ENCODE measurements around the gene ITIH1. TPM values are rescaled to one million over a fixed set of nuclear protein-coding genes. Genes with fewer than 3 reads are reported as not detected.

ITIH1 gene
- total RNA-seq, 6 experiments from 2014 or later: 376 to 1,846 (median 1,201) TPM

DNA sequence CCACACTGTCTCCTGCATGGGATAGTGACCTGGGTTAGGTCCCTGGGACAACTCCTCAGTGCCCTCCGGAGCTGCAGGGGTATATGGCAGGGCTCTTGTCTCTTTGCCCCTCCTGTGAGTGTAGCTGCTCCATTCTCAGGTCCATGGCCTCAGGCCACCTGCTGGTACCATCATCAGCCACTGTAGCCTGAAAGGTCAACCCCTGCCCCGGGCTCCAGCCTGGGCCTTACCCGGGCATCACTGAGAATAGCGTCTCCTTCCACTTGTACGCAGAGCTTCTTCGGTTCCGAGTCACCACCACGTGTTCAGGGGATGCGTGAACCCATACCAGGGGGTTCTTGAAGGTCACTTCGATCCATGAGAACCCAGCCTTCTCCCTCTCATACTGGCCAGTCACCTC lies 39.3 kb downstream of the ITIH1 start:
- peak overlapping the region in 1 of 3 donors; percentile 18 for H3K27ac ChIP-seq
- peaks cover 0 to 62% (median 18%) of the 10 kb centered on the region in 4 donors for H3K4me1 ChIP-seq
- intact Hi-C loops (cut with DNase I): no loop called here
- H3K9me3 ChIP-seq: no peaks in the 10 kb centered on the region
- TF ChIP-seq, protein P1, sequence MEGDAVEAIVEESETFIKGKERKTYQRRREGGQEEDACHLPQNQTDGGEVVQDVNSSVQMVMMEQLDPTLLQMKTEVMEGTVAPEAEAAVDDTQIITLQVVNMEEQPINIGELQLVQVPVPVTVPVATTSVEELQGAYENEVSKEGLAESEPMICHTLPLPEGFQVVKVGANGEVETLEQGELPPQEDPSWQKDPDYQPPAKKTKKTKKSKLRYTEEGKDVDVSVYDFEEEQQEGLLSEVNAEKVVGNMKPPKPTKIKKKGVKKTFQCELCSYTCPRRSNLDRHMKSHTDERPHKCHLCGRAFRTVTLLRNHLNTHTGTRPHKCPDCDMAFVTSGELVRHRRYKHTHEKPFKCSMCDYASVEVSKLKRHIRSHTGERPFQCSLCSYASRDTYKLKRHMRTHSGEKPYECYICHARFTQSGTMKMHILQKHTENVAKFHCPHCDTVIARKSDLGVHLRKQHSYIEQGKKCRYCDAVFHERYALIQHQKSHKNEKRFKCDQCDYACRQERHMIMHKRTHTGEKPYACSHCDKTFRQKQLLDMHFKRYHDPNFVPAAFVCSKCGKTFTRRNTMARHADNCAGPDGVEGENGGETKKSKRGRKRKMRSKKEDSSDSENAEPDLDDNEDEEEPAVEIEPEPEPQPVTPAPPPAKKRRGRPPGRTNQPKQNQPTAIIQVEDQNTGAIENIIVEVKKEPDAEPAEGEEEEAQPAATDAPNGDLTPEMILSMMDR (IDR thresholded peaks at IDR 0.05): no peak
- TF ChIP-seq POLR2A (IDR thresholded peaks at IDR 0.05): peak; percentile 20
- DNase-seq (no peak), ATAC-seq (peak in 2 of 4 donors; percentile 0)
- H3K36me3 ChIP-seq: peaks cover 0 to 71% (median 35%) of the 10 kb centered on the region in 4 donors
- WGBS (ENCODE audit: insufficient coverage, low coverage, low lambda C conversion rate, missing lambda C conversion rate): 90% methylated on average over 4 of the region's 10 CpGs
- no peaks in the 10 kb centered on the region for H3K27me3 ChIP-seq
- H3K4me3 ChIP-seq: no peak overlapping the region

DNA sequence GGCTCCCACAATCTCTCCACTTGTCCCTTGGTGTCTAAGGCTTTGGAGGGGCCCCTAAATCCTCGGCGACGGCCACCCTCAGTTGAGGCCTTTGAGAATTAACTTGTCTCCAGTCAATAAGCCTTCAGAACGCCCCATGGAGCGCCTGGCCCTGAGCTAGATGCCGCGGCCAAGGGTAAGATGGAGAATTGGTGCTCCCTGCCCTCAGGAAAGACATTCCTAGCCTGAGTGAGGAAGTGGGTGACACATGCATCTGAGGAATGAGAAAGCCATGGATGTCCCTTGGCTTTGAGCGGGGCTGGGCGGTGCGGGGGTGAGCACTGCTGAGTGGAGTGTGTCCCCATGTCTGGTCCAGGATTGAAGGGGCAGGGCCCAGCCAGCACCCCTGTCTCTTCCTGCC lies 39.8 kb downstream of the ITIH1 start:
- H3K36me3 ChIP-seq: peaks cover 0 to 76% (median 38%) of the 10 kb centered on the region in 4 donors
- DNase-seq (no peak), ATAC-seq (peak in 1 of 4 donors; percentile 0)
- intact Hi-C loops (cut with DNase I): no loop called here
- H3K27ac ChIP-seq: no peak overlapping the region
- H3K27me3 ChIP-seq: no peaks in the 10 kb centered on the region
- no peak overlapping the region for H3K4me3 ChIP-seq
- no peak for TF ChIP-seq POLR2A (IDR thresholded peaks at IDR 0.05)
- TF ChIP-seq, protein P1 (IDR thresholded peaks at IDR 0.05): no peak
- H3K4me1 ChIP-seq: peaks cover 0 to 57% (median 15%) of the 10 kb centered on the region in 4 donors
- no peaks in the 10 kb centered on the region for H3K9me3 ChIP-seq
- 92% methylated on average over 8 of the region's 10 CpGs for WGBS (ENCODE audit: insufficient coverage, low coverage, low lambda C conversion rate, missing lambda C conversion rate)

DNA sequence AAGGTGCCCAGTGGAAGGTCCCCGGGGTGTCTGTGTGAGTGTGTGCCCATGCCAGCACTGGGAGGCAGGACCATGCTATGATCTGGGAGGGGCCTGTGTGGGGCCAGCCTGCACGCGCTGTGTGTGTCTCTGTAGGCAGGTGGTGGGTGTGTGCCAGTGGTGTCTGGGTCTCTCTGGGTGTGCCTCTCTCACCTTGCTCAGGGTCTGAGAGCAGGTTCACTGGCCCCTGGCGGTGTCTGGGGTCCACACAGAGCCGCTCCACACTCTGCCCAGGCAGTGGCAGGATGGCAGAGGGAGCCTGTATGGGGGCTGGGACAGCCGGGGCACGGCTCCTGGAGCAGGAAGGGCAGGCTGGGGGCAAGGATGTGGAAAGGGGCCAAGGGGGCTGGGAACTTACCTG lies 40.5 kb downstream of the ITIH1 start:
- H3K36me3 ChIP-seq: peaks cover 0 to 83% (median 42%) of the 10 kb centered on the region in 4 donors
- ATAC-seq: peak; percentile 0 to 3 (median 1)
- TF ChIP-seq, protein P1 (IDR thresholded peaks at IDR 0.05): no peak
- TF ChIP-seq POLR2A (IDR thresholded peaks at IDR 0.05): peak; percentile 18

DNA sequence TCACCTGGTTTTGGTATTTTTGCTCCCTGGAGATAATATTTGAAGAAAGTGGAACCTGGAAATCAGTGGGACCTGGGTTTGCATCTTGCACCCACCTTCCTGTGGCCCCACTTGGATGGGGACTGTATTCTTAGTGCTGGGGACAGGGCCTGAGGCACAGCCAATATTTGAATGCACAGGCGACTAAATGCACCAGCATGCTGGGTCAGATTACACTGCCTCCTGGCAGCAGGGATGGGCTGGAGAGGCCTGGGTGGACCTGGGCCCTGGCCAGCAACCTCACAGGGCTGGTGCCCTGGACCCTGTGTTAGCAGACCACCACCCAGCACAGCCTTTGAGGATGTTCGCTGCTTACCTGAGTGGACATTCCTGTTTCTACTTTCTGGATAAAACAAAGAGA lies 42.5 kb downstream of the ITIH1 start:
- TF ChIP-seq POLR2A (IDR thresholded peaks at IDR 0.05): no peak
- TF ChIP-seq, protein P1 (IDR thresholded peaks at IDR 0.05): no peak
- H3K27me3 ChIP-seq: no peaks in the 10 kb centered on the region
- peaks cover 0 to 50% (median 6%) of the 10 kb centered on the region in 4 donors for H3K4me1 ChIP-seq
- no peaks in the 10 kb centered on the region for H3K9me3 ChIP-seq
- ATAC-seq: no peak
- peaks cover 0 to 100% (median 53%) of the 10 kb centered on the region in 4 donors for H3K36me3 ChIP-seq
- WGBS (ENCODE audit: insufficient coverage, low coverage, low lambda C conversion rate, missing lambda C conversion rate): no CpG with 5 or more reads among the region's 2 CpGs
- DNase-seq: no peak
- H3K4me3 ChIP-seq: no peak overlapping the region
- H3K27ac ChIP-seq: peak overlapping the region in 1 of 3 donors; percentile 3
- intact Hi-C loops (cut with DNase I): no loop called here

More for the DNA sequence above, 40.5 kb downstream of the ITIH1 start:
- WGBS (ENCODE audit: insufficient coverage, low coverage, low lambda C conversion rate, missing lambda C conversion rate): 48% methylated on average over 2 of the region's 7 CpGs
- no peaks in the 10 kb centered on the region for H3K27me3 ChIP-seq
- DNase-seq: no peak
- H3K9me3 ChIP-seq: no peaks in the 10 kb centered on the region
- H3K27ac ChIP-seq: no peak overlapping the region
- intact Hi-C loops (cut with DNase I): no loop called here
- peaks cover 0 to 52% (median 12%) of the 10 kb centered on the region in 4 donors for H3K4me1 ChIP-seq
- no peak overlapping the region for H3K4me3 ChIP-seq

Measured in right lobe of liver (tissue), 6 donors.